Hepatocyte (in vitro differentiated cells): ENCODE measurements around the gene CPVL.

Experiments used
- CTCF ChIP-seq: fragments of 200-600 bp; sonication (generic); IDR thresholded peaks from 2 replicates; pipeline ENCODE4 v1.5.1; 2016; ENCODE audit warnings: antibody characterized with exemption, mild to moderate bottlenecking; ENCODE audit not compliant: poor library complexity
- EZH2 ChIP-seq: fragments of 200-600 bp; sonication (generic); IDR thresholded peaks from 2 replicates; pipeline ENCODE4 v1.6.1; 2016; ENCODE audit warnings: antibody characterized with exemption, mild to moderate bottlenecking, borderline replicate concordance

DNA sequence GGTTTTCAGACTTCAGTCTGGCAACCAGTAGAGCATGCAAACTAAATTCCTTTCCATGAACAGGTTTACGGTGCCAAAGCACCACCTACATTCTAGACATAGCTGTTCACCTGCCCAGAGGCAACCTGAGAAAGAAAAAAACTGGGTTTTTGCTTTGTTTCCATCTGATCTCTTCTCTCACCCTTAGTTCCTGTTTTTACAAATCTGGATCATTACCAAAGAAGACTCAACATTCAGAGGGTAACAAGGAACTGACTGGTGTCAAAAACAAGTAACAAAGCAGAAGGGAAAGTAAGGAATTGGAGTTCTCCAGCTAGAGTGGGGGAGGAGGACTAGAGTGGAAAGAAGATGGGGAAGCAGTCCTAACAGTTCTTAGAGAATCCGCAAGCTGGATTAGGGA is 36.4 kb downstream of the CPVL start:
- TF ChIP-seq CTCF, result no peak
- no peak for TF ChIP-seq EZH2
